SK-N-SH treated with all-trans-retinoic acid at 6 μM for 48 hours (cell line): ENCODE measurements around the gene NANP.

Experiments
- ATAC-seq: fragments of 200-7000 bp; cut with Tn5 transposase; 3 replicates; pipeline ENCODE4 v1.9.1; 2020; ENCODE audit warnings: mild to moderate bottlenecking, moderate library complexity
- ARNTL ChIP-seq: fragments of 450-650 bp; formaldehyde crosslinking; IDR thresholded peaks from 2 replicates; pipeline ENCODE4 v1.5.0; 2020; ENCODE audit warnings: low read depth, mild to moderate bottlenecking, moderate library complexity, borderline replicate concordance
- BACH2 ChIP-seq: fragments of 250-450 bp; sonication (Bioruptor Pico); IDR thresholded peaks from 2 replicates; pipeline ENCODE4 v1.9.0; 2021; ENCODE audit warnings: mild to moderate bottlenecking, borderline replicate concordance
- CREB5 ChIP-seq: fragments of 250-450 bp; sonication (Bioruptor Pico); IDR thresholded peaks from 2 replicates; pipeline ENCODE4 v1.5.1; 2020; ENCODE audit warnings: low read depth, mild to moderate bottlenecking, moderate library complexity
- CSDC2 ChIP-seq: fragments of 250-450 bp; sonication (Bioruptor Pico); IDR thresholded peaks from 2 replicates; pipeline ENCODE4 v1.5.0; 2020; ENCODE audit warnings: mild to moderate bottlenecking, moderate library complexity
- CSRNP3 ChIP-seq: fragments of 250-450 bp; sonication (Bioruptor Pico); IDR thresholded peaks from 2 replicates; pipeline ENCODE4 v1.5.1; 2021; ENCODE audit warnings: mild to moderate bottlenecking, moderate library complexity
- ESRRG ChIP-seq: fragments of 250-450 bp; sonication (Bioruptor Pico); IDR thresholded peaks from 2 replicates; pipeline ENCODE4 v1.6.1; 2021; ENCODE audit warnings: mild to moderate bottlenecking
- GLIS3 ChIP-seq: fragments of 250-450 bp; sonication (Bioruptor Pico); IDR thresholded peaks from 2 replicates; pipeline ENCODE4 v1.5.0; 2020; ENCODE audit warnings: mild to moderate bottlenecking, moderate library complexity
- ISL1 ChIP-seq: fragments of 250-450 bp; sonication (Bioruptor Pico); IDR thresholded peaks from 2 replicates; pipeline ENCODE4 v2.1.2; 2022; ENCODE audit warnings: mild to moderate bottlenecking, moderate library complexity
- OSR1 ChIP-seq: fragments of 250-450 bp; sonication (Bioruptor Pico); IDR thresholded peaks from 2 replicates; pipeline ENCODE4 v1.8.0; 2022; ENCODE audit warnings: moderate library complexity, mild to moderate bottlenecking, inconsistent platforms
- PATZ1 ChIP-seq: fragments of 250-450 bp; sonication (Bioruptor Pico); IDR thresholded peaks from 2 replicates; pipeline ENCODE4 v1.8.0; 2020; ENCODE audit warnings: mild to moderate bottlenecking, moderate library complexity, borderline replicate concordance
- POU6F1 ChIP-seq: fragments of 250-450 bp; sonication (Bioruptor Pico); IDR thresholded peaks from 2 replicates; pipeline ENCODE4 v1.8.0; 2021; ENCODE audit warnings: low read depth, mild to moderate bottlenecking, moderate library complexity, borderline replicate concordance
- RARB ChIP-seq: fragments of 250-450 bp; sonication (Bioruptor Pico); IDR thresholded peaks from 2 replicates; pipeline ENCODE4 v1.8.0; 2021; ENCODE audit warnings: mild to moderate bottlenecking, moderate library complexity
- SNAI2 ChIP-seq: fragments of 250-450 bp; sonication (Bioruptor Pico); IDR thresholded peaks from 2 replicates; pipeline ENCODE4 v1.5.0; 2020; ENCODE audit warnings: mild to moderate bottlenecking, moderate library complexity
- TCF4 ChIP-seq: fragments of 250-450 bp; sonication (Bioruptor Pico); IDR thresholded peaks from 2 replicates; pipeline ENCODE4 v1.8.0; 2021; ENCODE audit warnings: mild to moderate bottlenecking, moderate library complexity, borderline replicate concordance
- TSHZ2 ChIP-seq: fragments of 250-450 bp; sonication (Bioruptor Pico); IDR thresholded peaks from 2 replicates; pipeline ENCODE4 v1.5.0; 2020; ENCODE audit warnings: mild to moderate bottlenecking, moderate library complexity
- ZC3H10 ChIP-seq: fragments of 250-450 bp; sonication (Bioruptor Pico); IDR thresholded peaks from 2 replicates; pipeline ENCODE4 v1.5.1; 2021; ENCODE audit warnings: mild to moderate bottlenecking, moderate library complexity
- ZFP3 ChIP-seq: fragments of 250-450 bp; sonication (Bioruptor Pico); IDR thresholded peaks from 2 replicates; pipeline ENCODE4 v1.5.0; 2020; ENCODE audit warnings: mild to moderate bottlenecking, moderate library complexity
- ZFP30 ChIP-seq: fragments of 450-650 bp; formaldehyde crosslinking; IDR thresholded peaks from 2 replicates; pipeline ENCODE4 v1.5.0; 2022; ENCODE audit warnings: mild to moderate bottlenecking, moderate library complexity
- ZNF565 ChIP-seq: fragments of 450-650 bp; formaldehyde crosslinking; conservative IDR thresholded peaks from 2 replicates; pipeline ENCODE4 v1.5.0; 2020; ENCODE audit warnings: low read depth, mild to moderate bottlenecking, moderate library complexity
- ZNF70 ChIP-seq: fragments of 450-650 bp; formaldehyde crosslinking; IDR thresholded peaks from 2 replicates; pipeline ENCODE4 v1.5.0; 2020; ENCODE audit warnings: mild to moderate bottlenecking, moderate library complexity
- ZNF8 ChIP-seq: fragments of 450-650 bp; formaldehyde crosslinking; IDR thresholded peaks from 2 replicates; pipeline ENCODE4 v1.5.0; 2020; ENCODE audit warnings: mild to moderate bottlenecking, moderate library complexity

Gene NANP

GRCh38 chr20:25571240-25571639 is 52.6 kb downstream of the NANP start:
- ATAC-seq: no peak
- TF ChIP-seq ARNTL (CRISPR knock-in tag) (no peak), RARB (CRISPR knock-in tag) (no peak)

GRCh38 chr20:25570148-25570530 is 53.7 kb downstream of the NANP start:
- ATAC-seq: no peak
- TF ChIP-seq CSDC2: no peak
- TF ChIP-seq ZFP30 (CRISPR knock-in tag): no peak
- TF ChIP-seq CSRNP3: no peak
- TF ChIP-seq BACH2 (CRISPR knock-in tag): no peak
- no peak for TF ChIP-seq CREB5 (CRISPR knock-in tag)
- TF ChIP-seq POU6F1 (CRISPR knock-in tag): no peak
- TF ChIP-seq ESRRG (CRISPR knock-in tag): no peak
- TF ChIP-seq ZC3H10 (CRISPR knock-in tag): no peak
- TF ChIP-seq PATZ1 (CRISPR knock-in tag): no peak
- TF ChIP-seq GLIS3 (CRISPR knock-in tag): no peak
- no peak for TF ChIP-seq ZNF8 (CRISPR knock-in tag)
- no peak for TF ChIP-seq OSR1 (CRISPR knock-in tag)
- no peak for TF ChIP-seq ARNTL (CRISPR knock-in tag)
- TF ChIP-seq SNAI2 (CRISPR knock-in tag): no peak
- no peak for TF ChIP-seq ZNF565 (CRISPR knock-in tag)
- no peak for TF ChIP-seq ISL1 (CRISPR knock-in tag)
- no peak for TF ChIP-seq ZNF70 (CRISPR knock-in tag)
- TF ChIP-seq, all 23 proteins: peak for 0

- TF ChIP-seq BACH2 (CRISPR knock-in tag): no peak
- no peak for TF ChIP-seq ZFP3 (CRISPR knock-in tag)
- TF ChIP-seq ZNF8 (CRISPR knock-in tag): no peak
- TF ChIP-seq TCF4 (CRISPR knock-in tag): no peak
- no peak for TF ChIP-seq ZNF565 (CRISPR knock-in tag)
- TF ChIP-seq SNAI2 (CRISPR knock-in tag): no peak
- no peak for TF ChIP-seq OSR1 (CRISPR knock-in tag)
- TF ChIP-seq ZNF70 (CRISPR knock-in tag): no peak
- no peak for TF ChIP-seq CSDC2
- TF ChIP-seq ZC3H10 (CRISPR knock-in tag): no peak
- no peak for ATAC-seq
Measured at GRCh38 chr20:25567286-25567685, 56.5 kb downstream of the NANP start.

GRCh38 chr20:25566821-25567220 is 57.0 kb downstream of the NANP start:
- no peak for TF ChIP-seq RARB (CRISPR knock-in tag)
- TF ChIP-seq ZC3H10 (CRISPR knock-in tag): no peak
- TF ChIP-seq ISL1 (CRISPR knock-in tag): no peak
- no peak for TF ChIP-seq ESRRG (CRISPR knock-in tag)
- TF ChIP-seq TSHZ2 (CRISPR knock-in tag): no peak
- TF ChIP-seq BACH2 (CRISPR knock-in tag): no peak
- no peak for TF ChIP-seq OSR1 (CRISPR knock-in tag)
- no peak for TF ChIP-seq ZFP3 (CRISPR knock-in tag)
- TF ChIP-seq ZNF8 (CRISPR knock-in tag): no peak
- no peak for TF ChIP-seq GLIS3 (CRISPR knock-in tag)
- no peak for TF ChIP-seq POU6F1 (CRISPR knock-in tag)
- ATAC-seq: no peak
